LNCAP (cell line): ENCODE measurements around the gene PIM1.

Experiments used
- CTCF ChIP-seq: fragments of 450-650 bp; IDR thresholded peaks from 2 replicates; pipeline ENCODE4 v1.5.1; 2017; ENCODE audit warnings: mild to moderate bottlenecking

The PIM1 gene

GRCh38 chr6:37175332-37176267, 5.6 kb downstream of the PIM1 start:
- TF ChIP-seq CTCF = no peak

- no peak for TF ChIP-seq CTCF
These were observed 6.5 kb downstream of the PIM1 start for GRCh38 chr6:37176268-37177076.

GRCh38 chr6:37177077-37177934, 7.4 kb downstream of the PIM1 start:
- no peak for TF ChIP-seq CTCF

GRCh38 chr6:37177935-37178517, 8.1 kb downstream of the PIM1 start:
- TF ChIP-seq CTCF = no peak

GRCh38 chr6:37180075-37180474, 10.1 kb downstream of the PIM1 start:
- no peak for TF ChIP-seq CTCF

GRCh38 chr6:37182736-37183590, 13.0 kb downstream of the PIM1 start:
- no peak for TF ChIP-seq CTCF
